Endothelial cell of umbilical vein (primary cell): ENCODE measurements around the gene ZNRD2. TPM values are rescaled to one million over a fixed set of nuclear protein-coding genes. Genes with fewer than 3 reads are reported as not detected.

Experiments used
- BruUV-seq: library from RNA; stranded (reverse); fragments of 400-500 nt; replicated peaks from 2 replicates; lab custom pipeline; 2021; lab: Mats Ljungman, UMichigan
- CTCF ChIA-PET: fragments of 300-600, 350-600 bp; sonication (Branson Sonifier 250); formaldehyde crosslinking; loops from one replicate; lab custom pipeline; 2021; ENCODE audit warnings: antibody characterized with exemption, inconsistent platforms; lab: Charles Lee
- POLR2A ChIA-PET: fragments of 300-600, 350-600 bp; sonication (Branson Sonifier 250); formaldehyde crosslinking; loops from one replicate; lab custom pipeline; 2021; ENCODE audit warnings: antibody characterized with exemption, inconsistent platforms; lab: Charles Lee
- DNase-seq: peaks from one replicate; pipeline ENCODE4 v3.0.0-alpha.2; 2011; ENCODE audit warnings: low read depth, low spot score
- FAIRE-seq: peaks from 2 replicates; lab custom pipeline; 2011; peaks lifted over from hg19 to GRCh38; lab: Jason Lieb, UNC
- H2AFZ ChIP-seq: 2 replicates; pipeline ENCODE4 v1.6.0; 2012; ENCODE audit warnings: low read depth, low read length, control low read depth, inconsistent platforms
- H3K27ac ChIP-seq: 2 replicates; pipeline ENCODE4 v1.5.1; 2011; ENCODE audit warnings: low read depth, mild to moderate bottlenecking, control low read depth, low read length, moderate library complexity; ENCODE audit not compliant: insufficient read depth
- H3K27me3 ChIP-seq, 2 experiments: 2 replicates each; pipeline versions ENCODE4 v1.6.0 to v1.6.1; 2011; ENCODE audit warnings: low read length in 2 of 2, mixed read lengths in 1 of 2; ENCODE audit not compliant: control insufficient read depth in 2 of 2, insufficient read depth in 2 of 2
- H3K36me3 ChIP-seq, 2 experiments: 2 replicates in 1 of 2; 3 replicates in 1 of 2; pipeline ENCODE4 v1.5.1; 2011; ENCODE audit warnings: low read length in 2 of 2, mild to moderate bottlenecking in 1 of 2, moderate library complexity in 1 of 2; ENCODE audit not compliant: control insufficient read depth in 2 of 2, insufficient read depth in 2 of 2; ENCODE audit errors: extremely low read depth in 1 of 2
- H3K4me1 ChIP-seq: 3 replicates; pipeline ENCODE4 v1.5.1; 2011; ENCODE audit warnings: mild to moderate bottlenecking, low read length; ENCODE audit not compliant: control insufficient read depth, insufficient read depth; ENCODE audit errors: extremely low read depth
- H3K4me2 ChIP-seq: 2 replicates; pipeline ENCODE4 v1.6.1; 2011; ENCODE audit warnings: low read length, control low read depth, mixed read lengths; ENCODE audit not compliant: insufficient read depth
- H3K4me3 ChIP-seq, 3 experiments: fragments of 200-600 bp in 1 of 3; sonication (generic), shearing (Covaris generic) in 1 of 3; replicated peaks in 1 of 3; 2 replicates each; pipeline ENCODE4 v1.5.1; 2011 to 2016; ENCODE audit warnings: control low read depth in 3 of 3, low read length in 3 of 3, mild to moderate bottlenecking in 2 of 3, inconsistent platforms in 1 of 3, low read depth in 1 of 3, moderate library complexity in 1 of 3; ENCODE audit not compliant: insufficient read depth in 1 of 3
- H3K79me2 ChIP-seq: 2 replicates; pipeline ENCODE4 v1.6.0; 2012; ENCODE audit warnings: low read length, inconsistent platforms; ENCODE audit not compliant: control insufficient read depth, insufficient read depth
- H3K9ac ChIP-seq: replicated peaks from 2 replicates; pipeline ENCODE3; 2011; ENCODE audit warnings: low read length, control low read depth; ENCODE audit not compliant: insufficient read depth; ENCODE audit errors: extremely low read depth
- H3K9me1 ChIP-seq: replicated peaks from 3 replicates; pipeline ENCODE4 v1.6.0; 2011; ENCODE audit warnings: mild to moderate bottlenecking, low read length; ENCODE audit not compliant: control insufficient read depth, insufficient read depth; ENCODE audit errors: extremely low read depth
- H3K9me3 ChIP-seq: replicated peaks from 2 replicates; pipeline ENCODE4 v1.5.1; 2012; ENCODE audit warnings: low read length, inconsistent platforms; ENCODE audit not compliant: control insufficient read depth, insufficient read depth
- H4K20me1 ChIP-seq: replicated peaks from 2 replicates; pipeline ENCODE3; 2011; ENCODE audit warnings: mild to moderate bottlenecking, low read length; ENCODE audit not compliant: control insufficient read depth, insufficient read depth; ENCODE audit errors: extremely low read depth
- EZH2 ChIP-seq: IDR thresholded peaks from 2 replicates; pipeline ENCODE4 v1.6.1; 2012; ENCODE audit warnings: borderline replicate concordance, low read depth, mild to moderate bottlenecking, moderate library complexity, low read length, inconsistent platforms; ENCODE audit not compliant: severe bottlenecking
- FOS ChIP-seq: IDR thresholded peaks from 2 replicates; pipeline ENCODE4 v1.6.1; 2011; ENCODE audit warnings: mild to moderate bottlenecking, low read length, moderate library complexity, borderline replicate concordance; ENCODE audit not compliant: insufficient read depth
- GATA2 ChIP-seq: IDR thresholded peaks from 2 replicates; pipeline ENCODE4 v1.7.0; 2011; ENCODE audit warnings: low read depth, mild to moderate bottlenecking, moderate library complexity, mixed read lengths, low read length; ENCODE audit not compliant: insufficient read length, insufficient read depth
- JUN ChIP-seq: IDR thresholded peaks from 2 replicates; pipeline ENCODE4 v1.6.1; 2011; ENCODE audit warnings: borderline replicate concordance, low read depth; ENCODE audit not compliant: insufficient read length, insufficient read depth
- MYC ChIP-seq: IDR thresholded peaks from one replicate; pipeline ENCODE4 v1.6.1; 2011; ENCODE audit warnings: mild to moderate bottlenecking, low read depth, low read length
- POLR2A ChIP-seq: IDR thresholded peaks from 2 replicates; pipeline ENCODE4 v1.6.1; 2012; ENCODE audit warnings: low read depth, mild to moderate bottlenecking, control low read depth, low read length
- POLR2AphosphoS5 ChIP-seq: IDR thresholded peaks from 2 replicates; pipeline ENCODE4 v1.6.1; 2012; ENCODE audit warnings: low read depth, mild to moderate bottlenecking, control low read depth, low read length, moderate library complexity; ENCODE audit not compliant: insufficient read depth
- dilution Hi-C: fragments of 300-500 bp; cut with MboI; formaldehyde crosslinking; loops from one replicate; pipeline ENCODE4 v1.15.0; 2019; ENCODE audit warnings: low sequenced_read_pairs; ENCODE audit not compliant: extremely low pct_ligation_motif_present
- intact Hi-C: fragments of 100-400 bp; cut with micrococcal nuclease; formaldehyde crosslinking; loops from one replicate; pipeline ENCODE4 v1.10.0; 2022
- polyA plus RNA-seq, 4 experiments: library from polyadenylated mRNA; depleted of rRNA in 3 of 4; stranded (reverse) in 3 of 4; unstranded in 1 of 4; fragments of >200 nt; gene quantifications; 2 replicates each; pipeline versions ENCODE4 v1.2.1 to v1.2.3, GENCODE V29; 2011 to 2012; ENCODE audit warnings: missing spikeins in 1 of 4
- total RNA-seq: library from RNA; stranded (reverse); gene quantifications from 2 replicates; pipeline ENCODE4 v1.2.3, GENCODE V29; 2021
- TF ChIP-seq, protein P1 (sequence below), 2 donors: IDR thresholded peaks; 1 replicate in 1 of 2; 2 replicates in 1 of 2; pipeline ENCODE4 v1.5.1; 2011; ENCODE audit warnings: low read length in 2 of 2, mild to moderate bottlenecking in 2 of 2, moderate library complexity in 2 of 2, control low read depth in 1 of 2, inconsistent platforms in 1 of 2, low read depth in 1 of 2; ENCODE audit not compliant: insufficient read depth in 1 of 2; ENCODE audit errors: extremely low read depth in 1 of 2
- TF ChIP-seq, protein P2 (sequence below): IDR thresholded peaks from 2 replicates; pipeline ENCODE4 v1.6.1; 2011; ENCODE audit not compliant: insufficient read depth, insufficient read length

Gene ZNRD2
- total and polyA plus RNA-seq, 2 donors (not counting 3 experiments of a cell fraction or from before 2014, with no cell fraction given), result 40.8 to 96.7 TPM

DNA sequence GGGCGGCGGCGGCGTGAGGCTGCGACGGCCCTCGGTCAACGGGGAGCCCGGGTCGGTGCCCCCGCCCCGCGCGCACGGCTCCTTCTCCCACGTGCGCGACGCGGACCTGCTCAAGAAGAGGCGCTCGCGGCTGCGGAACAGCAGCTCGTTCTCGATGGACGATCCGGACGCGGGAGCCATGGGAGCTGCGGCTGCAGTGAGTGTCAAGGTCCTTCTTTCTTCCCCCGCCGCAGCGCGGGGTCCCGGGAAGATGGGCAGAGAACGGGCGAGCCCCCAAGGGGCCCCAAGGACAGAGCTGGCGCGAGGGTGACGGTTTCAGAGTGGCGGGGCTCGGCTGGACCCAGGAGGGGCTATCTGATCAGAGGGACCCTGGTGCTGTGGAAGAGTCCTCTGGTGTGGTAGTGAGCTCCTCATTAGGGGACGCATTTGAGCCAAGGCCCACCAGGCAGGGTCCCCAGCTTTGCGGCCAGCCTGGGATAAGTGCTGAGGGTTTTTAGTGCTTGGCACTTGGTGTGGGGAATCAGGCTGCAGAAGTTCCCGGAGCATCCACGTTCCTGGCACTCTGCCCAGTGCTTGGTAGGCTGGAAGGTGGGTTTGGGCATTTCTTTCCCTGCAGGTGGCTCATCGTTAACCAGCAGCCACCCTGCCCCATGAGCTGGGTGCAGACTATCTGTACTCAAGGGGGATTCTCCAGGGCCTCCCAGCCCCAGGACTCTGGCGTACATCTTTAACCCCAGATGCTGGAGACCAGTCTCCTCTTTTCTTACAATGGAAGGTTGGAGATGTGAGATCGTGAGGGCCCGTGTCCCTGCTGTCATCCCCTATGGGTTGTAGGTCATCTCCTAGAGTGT, 15.3 kb downstream of the ZNRD2 start:
- Histone ChIP-seq H2AFZ (no peak overlapping the region), H3K4me1 (no peaks in the 10 kb centered on the region), H3K9me3 (no peaks in the 10 kb centered on the region), H3K36me3 (no peaks in the 10 kb centered on the region), H3K27me3 (no peaks in the 10 kb centered on the region), H4K20me1 (no peaks in the 10 kb centered on the region), H3K27ac (no peak overlapping the region), H3K4me2 (no peak overlapping the region), H3K9ac (no peak overlapping the region), H3K4me3 (no peak overlapping the region), H3K79me2 (no peaks in the 10 kb centered on the region), H3K9me1 (no peaks in the 10 kb centered on the region)
- ChIA-PET POLR2A (no interaction called here), CTCF (interaction anchor here (0.9 to 12.2 kb wide), 6 partner anchors 8 to 45 kb away, joined by 3 to 206 read pairs (median 18); partner anchors contain the start of genes EHBP1L1, FAM89B, PCNX3 and ZNRD2)
- DNase-seq (no peak), FAIRE-seq (no peak)
- no TSS peak for BruUV-seq
- TF ChIP-seq, protein P1, sequence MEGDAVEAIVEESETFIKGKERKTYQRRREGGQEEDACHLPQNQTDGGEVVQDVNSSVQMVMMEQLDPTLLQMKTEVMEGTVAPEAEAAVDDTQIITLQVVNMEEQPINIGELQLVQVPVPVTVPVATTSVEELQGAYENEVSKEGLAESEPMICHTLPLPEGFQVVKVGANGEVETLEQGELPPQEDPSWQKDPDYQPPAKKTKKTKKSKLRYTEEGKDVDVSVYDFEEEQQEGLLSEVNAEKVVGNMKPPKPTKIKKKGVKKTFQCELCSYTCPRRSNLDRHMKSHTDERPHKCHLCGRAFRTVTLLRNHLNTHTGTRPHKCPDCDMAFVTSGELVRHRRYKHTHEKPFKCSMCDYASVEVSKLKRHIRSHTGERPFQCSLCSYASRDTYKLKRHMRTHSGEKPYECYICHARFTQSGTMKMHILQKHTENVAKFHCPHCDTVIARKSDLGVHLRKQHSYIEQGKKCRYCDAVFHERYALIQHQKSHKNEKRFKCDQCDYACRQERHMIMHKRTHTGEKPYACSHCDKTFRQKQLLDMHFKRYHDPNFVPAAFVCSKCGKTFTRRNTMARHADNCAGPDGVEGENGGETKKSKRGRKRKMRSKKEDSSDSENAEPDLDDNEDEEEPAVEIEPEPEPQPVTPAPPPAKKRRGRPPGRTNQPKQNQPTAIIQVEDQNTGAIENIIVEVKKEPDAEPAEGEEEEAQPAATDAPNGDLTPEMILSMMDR (IDR thresholded peaks at IDR 0.05; ENCODE audit: extremely low read depth in 1 of 2, insufficient read depth in 1 of 2, low read depth in 1 of 2, low read length in 2 of 2), result no peak
- TF ChIP-seq POLR2AphosphoS5 (no peak), GATA2 (no peak), FOS (no peak), EZH2 (no peak), MYC (no peak), POLR2A (no peak), JUN (no peak)
- TF ChIP-seq, protein P2, sequence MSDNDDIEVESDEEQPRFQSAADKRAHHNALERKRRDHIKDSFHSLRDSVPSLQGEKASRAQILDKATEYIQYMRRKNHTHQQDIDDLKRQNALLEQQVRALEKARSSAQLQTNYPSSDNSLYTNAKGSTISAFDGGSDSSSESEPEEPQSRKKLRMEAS, result no peak
- intact Hi-C loops (no loop called here), dilution Hi-C loops (no loop called here)
